CD14-positive monocyte (primary cell): ENCODE data around the gene NAP1L1. TPM values are rescaled to one million over a fixed set of nuclear protein-coding genes. Genes with fewer than 3 reads are reported as not detected.

Source experiments
- DNase-seq, 3 donors: peaks; one replicate each; pipeline ENCODE4 v3.0.0-alpha.2; 2011 to 2022
- H2AFZ ChIP-seq: 2 replicates; pipeline ENCODE4 v1.6.0; 2012; ENCODE audit warnings: mild to moderate bottlenecking, low read depth, low read length, inconsistent platforms; ENCODE audit not compliant: insufficient read depth, poor library complexity, severe bottlenecking
- H3K27ac ChIP-seq, 2 donors: 1 replicate in 1 of 2; 2 replicates in 1 of 2; pipeline ENCODE4 v1.5.1; 2012 to 2013; ENCODE audit warnings: low read length in 2 of 2, control low read depth in 1 of 2, inconsistent platforms in 1 of 2, low read depth in 1 of 2, mild to moderate bottlenecking in 1 of 2
- H3K27me3 ChIP-seq, 2 donors: one replicate each; pipeline versions ENCODE4 v1.6.0 to v1.6.1; 2011 to 2013; ENCODE audit warnings: low read length in 2 of 2; ENCODE audit not compliant: control insufficient read depth in 2 of 2, insufficient read depth in 2 of 2
- H3K36me3 ChIP-seq, 2 donors: replicated peaks in 1 of 2; 1 replicate in 1 of 2; 2 replicates in 1 of 2; pipeline versions ENCODE4 v1.5.1 to v1.6.1; 2012 to 2013; ENCODE audit warnings: low read length in 2 of 2, control low read depth in 1 of 2, inconsistent platforms in 1 of 2, mild to moderate bottlenecking in 1 of 2; ENCODE audit not compliant: insufficient read depth in 2 of 2, control insufficient read depth in 1 of 2
- H3K4me1 ChIP-seq, 2 donors: 1 replicate in 1 of 2; 2 replicates in 1 of 2; pipeline versions ENCODE4 v1.5.1 to v1.6.1; 2012 to 2013; ENCODE audit warnings: low read length in 2 of 2, control low read depth in 1 of 2, inconsistent platforms in 1 of 2, mild to moderate bottlenecking in 1 of 2, moderate library complexity in 1 of 2; ENCODE audit not compliant: insufficient read depth in 2 of 2, control insufficient read depth in 1 of 2
- H3K4me2 ChIP-seq: replicated peaks from 2 replicates; pipeline ENCODE3; 2012; ENCODE audit warnings: low read length, moderate library complexity, mild to moderate bottlenecking; ENCODE audit not compliant: poor library complexity, severe bottlenecking; ENCODE audit errors: extremely low read depth
- H3K4me3 ChIP-seq, 3 experiments: fragments of 200-600 bp in 1 of 3; sonication (generic) in 1 of 3; replicated peaks in 1 of 3; 1 replicate in 2 of 3; 2 replicates in 1 of 3; pipeline ENCODE4 v1.5.1; 2011 to 2013; ENCODE audit warnings: low read length in 3 of 3, mild to moderate bottlenecking in 3 of 3, control low read depth in 2 of 3, low read depth in 2 of 3, inconsistent platforms in 1 of 3, moderate library complexity in 1 of 3
- H3K79me2 ChIP-seq: 2 replicates; pipeline ENCODE4 v1.6.0; 2012; ENCODE audit warnings: mild to moderate bottlenecking, control low read depth, inconsistent platforms, low read length, moderate library complexity; ENCODE audit not compliant: insufficient read depth
- H3K9ac ChIP-seq: 2 replicates; pipeline ENCODE4 v1.6.0; 2017; ENCODE audit warnings: low read length, mild to moderate bottlenecking; ENCODE audit not compliant: insufficient read depth, poor library complexity, severe bottlenecking
- H3K9me3 ChIP-seq, 2 donors: replicated peaks in 1 of 2; 1 replicate in 1 of 2; 2 replicates in 1 of 2; pipeline versions ENCODE4 v1.5.1 to v1.6.1; 2012 to 2013; ENCODE audit warnings: low read length in 2 of 2, control low read depth in 1 of 2; ENCODE audit not compliant: control insufficient read depth in 1 of 2, insufficient read depth in 1 of 2
- H4K20me1 ChIP-seq: 2 replicates; pipeline ENCODE4 v1.6.0; 2012; ENCODE audit warnings: mild to moderate bottlenecking, low read length, control low read depth, moderate library complexity; ENCODE audit not compliant: insufficient read depth
- H3K27ac Mint-ChIP-seq, 7 donors: one replicate each; pipeline ENCODE4 v1.8.0; 2020; ENCODE audit warnings: mild to moderate bottlenecking in 7 of 7, mixed read lengths in 7 of 7, moderate library complexity in 6 of 7, inconsistent platforms in 2 of 7
- H3K27me3 Mint-ChIP-seq, 3 donors: one replicate each; pipeline ENCODE4 v1.8.0; 2021 to 2022; ENCODE audit warnings: low read depth in 3 of 3, mild to moderate bottlenecking in 3 of 3, mixed read lengths in 3 of 3, moderate library complexity in 3 of 3, inconsistent platforms in 1 of 3
- H3K36me3 Mint-ChIP-seq, 2 donors: one replicate each; pipeline ENCODE4 v1.8.0; 2020; ENCODE audit warnings: mixed read lengths in 2 of 2, inconsistent platforms in 1 of 2, mild to moderate bottlenecking in 1 of 2
- H3K4me1 Mint-ChIP-seq: one replicate; pipeline ENCODE4 v1.8.0; 2020; ENCODE audit warnings: mild to moderate bottlenecking, mixed read lengths
- H3K4me3 Mint-ChIP-seq, 2 donors: one replicate each; pipeline ENCODE4 v1.8.0; 2020; ENCODE audit warnings: mild to moderate bottlenecking in 2 of 2, mixed read lengths in 2 of 2, moderate library complexity in 1 of 2
- H3K9me3 Mint-ChIP-seq, 7 donors: one replicate each; pipeline ENCODE4 v1.8.0; 2020 to 2022; ENCODE audit warnings: mixed read lengths in 7 of 7, mild to moderate bottlenecking in 6 of 7, moderate library complexity in 6 of 7, inconsistent platforms in 2 of 7
- WGBS: methylation state at CpG from one replicate; pipeline ENCODE4 v1.1.5; 2013; ENCODE audit warnings: missing lambda C conversion rate; ENCODE audit not compliant: insufficient coverage; 5-methylcytosine and 5-hydroxymethylcytosine counted together
- intact Hi-C, 2 donors: fragments of 100-400 bp; cut with micrococcal nuclease; formaldehyde crosslinking; loops; one replicate each; pipeline versions ENCODE4 v1.15.0 to v1.15.1; 2023
- polyA plus RNA-seq, 3 donors: library from polyadenylated mRNA; depleted of rRNA in 1 of 3; unstranded in 2 of 3; stranded (reverse) in 1 of 3; fragments of 300-500 nt in 2 of 3; fragments of >200 nt in 1 of 3; fragmentation: Illumina TruSeq in 2 of 3; gene quantifications; 1 replicate in 2 of 3; 2 replicates in 1 of 3; pipeline ENCODE4 v1.2.3, GENCODE V29; 2012 to 2021
- TF ChIP-seq, protein P1 (sequence below): fragments of 200-600 bp; IDR thresholded peaks from one replicate; pipeline ENCODE4 v1.8.0; 2022; ENCODE audit warnings: antibody characterized with exemption, mild to moderate bottlenecking

The NAP1L1 gene
- polyA plus RNA-seq, 3 donors, result 98.3 to 164 (median 111) TPM

- TF ChIP-seq, protein P1, sequence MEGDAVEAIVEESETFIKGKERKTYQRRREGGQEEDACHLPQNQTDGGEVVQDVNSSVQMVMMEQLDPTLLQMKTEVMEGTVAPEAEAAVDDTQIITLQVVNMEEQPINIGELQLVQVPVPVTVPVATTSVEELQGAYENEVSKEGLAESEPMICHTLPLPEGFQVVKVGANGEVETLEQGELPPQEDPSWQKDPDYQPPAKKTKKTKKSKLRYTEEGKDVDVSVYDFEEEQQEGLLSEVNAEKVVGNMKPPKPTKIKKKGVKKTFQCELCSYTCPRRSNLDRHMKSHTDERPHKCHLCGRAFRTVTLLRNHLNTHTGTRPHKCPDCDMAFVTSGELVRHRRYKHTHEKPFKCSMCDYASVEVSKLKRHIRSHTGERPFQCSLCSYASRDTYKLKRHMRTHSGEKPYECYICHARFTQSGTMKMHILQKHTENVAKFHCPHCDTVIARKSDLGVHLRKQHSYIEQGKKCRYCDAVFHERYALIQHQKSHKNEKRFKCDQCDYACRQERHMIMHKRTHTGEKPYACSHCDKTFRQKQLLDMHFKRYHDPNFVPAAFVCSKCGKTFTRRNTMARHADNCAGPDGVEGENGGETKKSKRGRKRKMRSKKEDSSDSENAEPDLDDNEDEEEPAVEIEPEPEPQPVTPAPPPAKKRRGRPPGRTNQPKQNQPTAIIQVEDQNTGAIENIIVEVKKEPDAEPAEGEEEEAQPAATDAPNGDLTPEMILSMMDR, result no peak
- no peaks in the 10 kb centered on the region for H3K36me3 Mint-ChIP-seq
- no peak overlapping the region for H3K27ac Mint-ChIP-seq
- H2AFZ ChIP-seq, result peak overlapping the region; percentile 22
- H3K9ac ChIP-seq, result no peak overlapping the region
- no peak for DNase-seq
- H3K27me3 Mint-ChIP-seq, result peaks cover 0 to 2% (median 1%) of the 10 kb centered on the region in 3 donors
- no peaks in the 10 kb centered on the region for H3K27me3 ChIP-seq
- no peak overlapping the region for H3K4me3 ChIP-seq
- H3K9me3 Mint-ChIP-seq, result no peaks in the 10 kb centered on the region
- no peaks in the 10 kb centered on the region for H3K79me2 ChIP-seq
- no peak overlapping the region for H3K4me2 ChIP-seq
- WGBS, result no CpG with 5 or more reads among the region's 3 CpGs
- H3K36me3 ChIP-seq, result no peaks in the 10 kb centered on the region
- no peaks in the 10 kb centered on the region for H3K4me1 Mint-ChIP-seq
- no peak overlapping the region for H3K27ac ChIP-seq
- no peaks in the 10 kb centered on the region for H3K9me3 ChIP-seq
- no peaks in the 10 kb centered on the region for H4K20me1 ChIP-seq
- intact Hi-C loops, result no loop called here
- no peaks in the 10 kb centered on the region for H3K4me1 ChIP-seq
- H3K4me3 Mint-ChIP-seq, result no peak overlapping the region
Measured at GRCh38 chr12:76096079-76096646, 11.7 kb upstream of the NAP1L1 start.

DNA sequence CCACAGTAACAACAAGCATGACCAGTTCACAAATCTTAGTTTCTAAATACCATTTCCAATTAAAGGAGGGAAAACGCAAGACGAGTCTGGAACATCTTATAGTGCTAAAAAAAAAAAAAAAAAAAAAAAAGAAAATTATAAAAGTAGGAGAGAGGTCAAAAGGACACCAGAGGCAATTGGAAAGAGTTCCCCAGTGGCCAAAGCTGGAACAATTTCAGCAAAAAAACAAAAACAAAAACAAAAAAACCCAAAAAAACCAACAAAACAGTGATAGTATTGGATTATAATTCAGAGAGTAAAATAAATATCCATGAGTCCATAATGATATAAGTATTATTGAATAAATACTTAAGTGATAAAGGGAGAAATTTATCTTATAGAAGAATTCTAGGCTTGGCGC is 10.3 kb upstream of the NAP1L1 start:
- no peaks in the 10 kb centered on the region for H3K36me3 ChIP-seq
- DNase-seq, result no peak
- no peak overlapping the region for H3K4me3 Mint-ChIP-seq
- TF ChIP-seq, protein P1, result no peak
- no peaks in the 10 kb centered on the region for H3K79me2 ChIP-seq
- H4K20me1 ChIP-seq, result no peaks in the 10 kb centered on the region
- no peak overlapping the region for H3K4me2 ChIP-seq
- H3K27me3 Mint-ChIP-seq, result peaks cover 0 to 2% (median 0%) of the 10 kb centered on the region in 3 donors
- WGBS, result no CpG with 5 or more reads among the region's 3 CpGs
- no peak overlapping the region for H2AFZ ChIP-seq
- H3K4me3 ChIP-seq, result no peak overlapping the region
- no peak overlapping the region for H3K9ac ChIP-seq
- intact Hi-C loops, result no loop called here
- no peaks in the 10 kb centered on the region for H3K9me3 Mint-ChIP-seq
- H3K27ac Mint-ChIP-seq, result no peak overlapping the region
- no peaks in the 10 kb centered on the region for H3K27me3 ChIP-seq
- H3K4me1 ChIP-seq, result no peaks in the 10 kb centered on the region
- H3K9me3 ChIP-seq, result no peaks in the 10 kb centered on the region
- H3K27ac ChIP-seq, result no peak overlapping the region
- no peaks in the 10 kb centered on the region for H3K36me3 Mint-ChIP-seq
- H3K4me1 Mint-ChIP-seq, result no peaks in the 10 kb centered on the region
